BE2C (cell line): ENCODE data around the gene B4GALNT3.

Experiments used
- DNase-seq: peaks from one replicate; pipeline ENCODE4 v3.0.0-alpha.2; 2020
- H3K27me3 ChIP-seq: fragments of 250-450 bp; sonication (Bioruptor Pico); 2 replicates; pipeline ENCODE4 v1.5.1; 2020; ENCODE audit warnings: mild to moderate bottlenecking
- H3K36me3 ChIP-seq: fragments of 250-450 bp; sonication (Bioruptor Pico); 2 replicates; pipeline ENCODE4 v1.5.1; 2020; ENCODE audit warnings: mild to moderate bottlenecking
- H3K4me1 ChIP-seq: fragments of 250-450 bp; sonication (Bioruptor Pico); 2 replicates; pipeline ENCODE4 v1.5.1; 2020
- H3K4me3 ChIP-seq: 2 replicates; pipeline ENCODE4 v1.5.1; 2011; ENCODE audit warnings: low read depth, low read length
- H3K9me3 ChIP-seq: fragments of 250-450 bp; sonication (Bioruptor Pico); 2 replicates; pipeline ENCODE4 v1.5.1; 2020
- TF ChIP-seq, protein P1 (sequence below): IDR thresholded peaks from 2 replicates; pipeline ENCODE4 v1.5.1; 2012; ENCODE audit warnings: mild to moderate bottlenecking, low read depth, low read length

B4GALNT3 gene

DNA sequence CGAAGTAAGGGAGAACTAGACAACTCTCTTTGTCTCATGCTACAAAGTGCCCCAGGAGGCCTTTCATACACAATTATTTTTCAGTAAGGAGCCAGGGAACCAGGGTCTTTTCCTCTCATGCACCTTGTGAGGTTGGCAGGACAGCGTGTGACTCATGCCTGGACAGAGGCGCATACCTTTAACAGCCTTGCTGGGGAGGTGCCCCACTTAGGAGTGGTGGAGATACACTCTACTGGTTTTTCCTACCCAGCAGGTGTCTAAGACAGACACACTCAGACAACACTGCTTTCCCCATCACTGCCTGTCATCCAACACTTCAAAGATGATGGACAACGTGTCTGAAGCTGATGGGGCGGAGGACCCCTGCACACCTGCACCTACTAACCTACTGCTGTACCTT lies 49.1 kb downstream of the B4GALNT3 start:
- Histone ChIP-seq H3K27me3 (no peaks in the 10 kb centered on the region), H3K4me1 (no peaks in the 10 kb centered on the region), H3K9me3 (no peaks in the 10 kb centered on the region), H3K4me3 (no peak overlapping the region), H3K36me3 (no peaks in the 10 kb centered on the region)
- TF ChIP-seq, protein P1, sequence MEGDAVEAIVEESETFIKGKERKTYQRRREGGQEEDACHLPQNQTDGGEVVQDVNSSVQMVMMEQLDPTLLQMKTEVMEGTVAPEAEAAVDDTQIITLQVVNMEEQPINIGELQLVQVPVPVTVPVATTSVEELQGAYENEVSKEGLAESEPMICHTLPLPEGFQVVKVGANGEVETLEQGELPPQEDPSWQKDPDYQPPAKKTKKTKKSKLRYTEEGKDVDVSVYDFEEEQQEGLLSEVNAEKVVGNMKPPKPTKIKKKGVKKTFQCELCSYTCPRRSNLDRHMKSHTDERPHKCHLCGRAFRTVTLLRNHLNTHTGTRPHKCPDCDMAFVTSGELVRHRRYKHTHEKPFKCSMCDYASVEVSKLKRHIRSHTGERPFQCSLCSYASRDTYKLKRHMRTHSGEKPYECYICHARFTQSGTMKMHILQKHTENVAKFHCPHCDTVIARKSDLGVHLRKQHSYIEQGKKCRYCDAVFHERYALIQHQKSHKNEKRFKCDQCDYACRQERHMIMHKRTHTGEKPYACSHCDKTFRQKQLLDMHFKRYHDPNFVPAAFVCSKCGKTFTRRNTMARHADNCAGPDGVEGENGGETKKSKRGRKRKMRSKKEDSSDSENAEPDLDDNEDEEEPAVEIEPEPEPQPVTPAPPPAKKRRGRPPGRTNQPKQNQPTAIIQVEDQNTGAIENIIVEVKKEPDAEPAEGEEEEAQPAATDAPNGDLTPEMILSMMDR: no peak
- DNase-seq: no peak

DNA sequence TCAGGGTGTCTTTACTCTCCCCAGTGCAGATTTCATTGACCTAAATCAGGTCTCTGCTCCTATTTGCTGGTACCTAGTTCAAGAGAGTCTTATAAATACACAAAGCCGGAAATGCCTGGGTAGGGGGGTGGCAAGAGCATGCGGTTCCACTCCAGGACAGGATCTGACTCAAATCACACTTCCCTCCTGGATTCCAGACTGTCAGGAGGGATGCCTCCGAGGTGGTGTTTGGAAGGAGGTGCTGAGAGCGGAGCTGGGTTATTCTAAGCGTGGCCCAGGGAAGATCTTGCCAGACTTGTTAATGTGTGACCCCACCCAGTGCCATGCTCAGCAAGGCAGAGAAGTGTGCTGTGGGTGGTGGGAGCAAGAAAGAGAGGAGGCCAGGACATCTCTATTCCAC lies 49.8 kb downstream of the B4GALNT3 start:
- H3K4me3 ChIP-seq: no peak overlapping the region
- TF ChIP-seq, protein P1: no peak
- H3K27me3 ChIP-seq: no peaks in the 10 kb centered on the region
- H3K4me1 ChIP-seq: no peaks in the 10 kb centered on the region
- H3K9me3 ChIP-seq: no peaks in the 10 kb centered on the region
- DNase-seq: no peak
- H3K36me3 ChIP-seq: no peaks in the 10 kb centered on the region

DNA sequence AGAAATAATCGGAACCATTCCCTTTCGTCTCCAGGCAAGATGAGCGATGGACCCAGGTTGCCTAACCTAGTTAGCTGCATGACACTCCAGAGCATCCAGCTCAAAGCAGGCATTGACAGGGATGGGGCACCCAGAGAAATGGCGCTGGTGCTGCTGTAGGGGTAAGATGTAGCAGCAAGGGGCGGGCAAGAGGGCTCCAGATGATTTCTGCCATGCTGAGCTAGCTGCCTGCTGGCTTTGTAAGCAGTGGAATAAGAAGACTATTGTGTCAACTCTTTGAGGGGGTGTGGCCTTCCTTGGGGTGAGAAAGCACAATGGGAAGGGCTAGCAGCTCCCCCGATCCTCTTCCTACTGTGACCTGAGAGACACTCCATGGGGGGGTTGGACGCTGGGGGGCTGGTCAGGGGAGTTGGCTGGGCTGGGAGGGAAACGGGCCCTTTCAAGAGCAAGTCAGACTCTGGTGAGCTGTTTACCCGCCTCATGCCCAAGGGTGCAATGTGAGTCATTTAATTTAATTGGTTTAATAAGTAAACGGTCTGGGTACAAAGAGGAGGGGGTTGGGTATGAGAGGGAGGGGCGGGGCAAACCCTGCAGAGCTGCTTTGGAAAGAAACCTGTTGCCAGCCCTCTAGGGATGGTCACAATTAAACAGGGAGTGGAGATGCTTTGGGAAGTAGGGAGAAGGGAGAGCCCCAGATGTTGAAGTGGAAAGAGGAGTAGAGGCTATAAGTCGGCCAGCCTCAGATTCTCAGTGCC lies 50.5 kb downstream of the B4GALNT3 start:
- Histone ChIP-seq H3K4me1 (no peaks in the 10 kb centered on the region), H3K27me3 (0 out of 2 replicates have a peak, but pooled peaks cover 2% of the 10 kb centered on the region), H3K36me3 (no peaks in the 10 kb centered on the region), H3K9me3 (no peaks in the 10 kb centered on the region), H3K4me3 (no peak overlapping the region)
- TF ChIP-seq, protein P1: no peak
- no peak for DNase-seq

DNA sequence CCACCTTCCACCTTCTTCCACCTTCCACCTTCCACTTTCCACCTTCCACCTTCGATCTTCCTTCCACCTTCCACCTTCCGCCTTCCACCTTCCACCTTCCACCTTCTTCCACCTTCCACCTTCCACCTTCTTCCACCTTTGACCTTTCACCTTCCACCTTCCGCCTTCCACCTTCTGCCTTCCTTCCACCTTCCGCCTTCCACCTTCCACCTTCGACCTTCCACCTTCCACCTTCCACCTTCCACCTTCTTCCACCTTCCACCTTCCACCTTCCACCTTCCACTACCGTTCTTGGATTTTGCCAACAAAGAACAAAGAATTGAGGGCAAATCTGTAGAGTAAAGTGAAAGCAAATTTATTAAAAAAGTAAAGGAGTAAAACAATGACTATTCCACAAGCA lies 53.2 kb downstream of the B4GALNT3 start:
- H3K36me3 ChIP-seq: no peaks in the 10 kb centered on the region
- no peak overlapping the region for H3K4me3 ChIP-seq
- no peak for DNase-seq
- H3K4me1 ChIP-seq: no peaks in the 10 kb centered on the region
- H3K27me3 ChIP-seq: peaks cover 27% of the 10 kb centered on the region
- no peaks in the 10 kb centered on the region for H3K9me3 ChIP-seq
- TF ChIP-seq, protein P1: no peak

DNA sequence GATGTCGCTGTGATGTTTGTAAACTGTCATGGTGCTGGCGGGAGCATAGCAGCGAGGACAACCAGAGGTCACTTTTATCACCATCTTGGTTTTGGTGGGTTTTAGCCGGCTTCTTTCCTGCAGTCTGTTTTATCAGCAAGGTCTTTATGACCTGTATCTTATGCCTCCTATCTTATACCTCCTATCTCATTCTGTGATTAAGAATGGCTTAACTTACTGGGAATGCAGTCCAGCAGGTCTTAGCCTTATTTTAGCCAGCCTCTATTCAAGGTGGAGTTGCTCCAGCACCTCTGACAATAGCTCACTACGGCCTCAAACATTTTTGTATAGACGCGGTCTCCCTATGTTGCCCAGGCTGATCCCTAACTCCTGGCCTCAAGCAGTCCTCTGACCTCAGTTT lies 53.7 kb downstream of the B4GALNT3 start:
- H3K27me3 ChIP-seq: peaks cover 32% of the 10 kb centered on the region
- TF ChIP-seq, protein P1: no peak
- H3K4me1 ChIP-seq: no peaks in the 10 kb centered on the region
- H3K36me3 ChIP-seq: no peaks in the 10 kb centered on the region
- no peaks in the 10 kb centered on the region for H3K9me3 ChIP-seq
- DNase-seq: no peak
- no peak overlapping the region for H3K4me3 ChIP-seq

DNA sequence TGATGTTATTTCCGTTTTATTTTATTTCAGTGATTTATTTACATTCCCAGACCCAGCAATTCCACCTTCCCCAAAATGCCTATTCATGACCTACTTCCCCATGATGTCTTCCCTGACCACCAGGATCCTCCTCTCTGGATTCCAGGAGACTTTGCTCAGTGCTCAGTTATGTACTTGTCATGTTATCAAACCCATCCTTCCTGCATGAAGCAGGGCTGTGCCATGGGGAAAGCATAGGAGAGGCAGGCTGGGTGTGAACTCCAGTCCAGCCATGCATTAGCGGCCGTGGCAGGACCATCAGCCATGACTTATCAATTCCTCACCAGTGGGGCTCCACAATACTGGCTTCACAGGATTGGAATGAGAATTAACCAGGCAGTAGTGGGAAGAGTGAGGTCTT lies 57.8 kb downstream of the B4GALNT3 start:
- no peak for DNase-seq
- no peaks in the 10 kb centered on the region for H3K4me1 ChIP-seq
- peaks cover 55% of the 10 kb centered on the region for H3K27me3 ChIP-seq
- H3K9me3 ChIP-seq: no peaks in the 10 kb centered on the region
- TF ChIP-seq, protein P1: no peak
- no peak overlapping the region for H3K4me3 ChIP-seq
- no peaks in the 10 kb centered on the region for H3K36me3 ChIP-seq
